Measurements from ENCODE around the gene SRRM2.

SRRM2 gene

GRCh38 chr16:2810651-2811050 lies 58.2 kb downstream of the SRRM2 start:
- no peak overlapping the region for H3K4me3 ChIP-seq (ENCODE audit: low read depth, low read length)
- no peaks in the 10 kb centered on the region for H3K4me1 ChIP-seq
- no peak for DNase-seq
- peaks cover 12% of the 10 kb centered on the region for H3K27me3 ChIP-seq
- H3K36me3 ChIP-seq: no peaks in the 10 kb centered on the region
- no peaks in the 10 kb centered on the region for H3K9me3 ChIP-seq
- TF ChIP-seq CTCF (IDR thresholded peaks at IDR 0.05; ENCODE audit: low read depth, low read length): no peak

- H3K36me3 ChIP-seq: no peaks in the 10 kb centered on the region
- H3K4me3 ChIP-seq (ENCODE audit: low read depth, low read length): no peak overlapping the region
- DNase-seq: no peak
- TF ChIP-seq CTCF (IDR thresholded peaks at IDR 0.05; ENCODE audit: low read depth, low read length): no peak
- H3K27me3 ChIP-seq: peaks cover 12% of the 10 kb centered on the region
- H3K9me3 ChIP-seq: no peaks in the 10 kb centered on the region
- H3K4me1 ChIP-seq: no peaks in the 10 kb centered on the region
These were observed 59.4 kb downstream of the SRRM2 start for GRCh38 chr16:2811703-2812471.

- no peaks in the 10 kb centered on the region for H3K4me1 ChIP-seq
- DNase-seq: no peak
- H3K27me3 ChIP-seq: peaks cover 11% of the 10 kb centered on the region
- H3K9me3 ChIP-seq: no peaks in the 10 kb centered on the region
- no peaks in the 10 kb centered on the region for H3K36me3 ChIP-seq
- TF ChIP-seq CTCF (IDR thresholded peaks at IDR 0.05; ENCODE audit: low read depth, low read length): no peak
- H3K4me3 ChIP-seq (ENCODE audit: low read depth, low read length): no peak overlapping the region
These were observed 61.4 kb downstream of the SRRM2 start for GRCh38 chr16:2813771-2814221.

- Histone ChIP-seq H3K36me3 (no peaks in the 10 kb centered on the region), H3K9me3 (no peaks in the 10 kb centered on the region), H3K4me1 (no peaks in the 10 kb centered on the region), H3K27me3 (peaks cover 7% of the 10 kb centered on the region), H3K4me3 (ENCODE audit: low read depth, low read length) (no peak overlapping the region)
- DNase-seq: no peak
- no peak for TF ChIP-seq CTCF (IDR thresholded peaks at IDR 0.05; ENCODE audit: low read depth, low read length)
These were observed 62.3 kb downstream of the SRRM2 start for GRCh38 chr16:2814551-2815298.

DNA sequence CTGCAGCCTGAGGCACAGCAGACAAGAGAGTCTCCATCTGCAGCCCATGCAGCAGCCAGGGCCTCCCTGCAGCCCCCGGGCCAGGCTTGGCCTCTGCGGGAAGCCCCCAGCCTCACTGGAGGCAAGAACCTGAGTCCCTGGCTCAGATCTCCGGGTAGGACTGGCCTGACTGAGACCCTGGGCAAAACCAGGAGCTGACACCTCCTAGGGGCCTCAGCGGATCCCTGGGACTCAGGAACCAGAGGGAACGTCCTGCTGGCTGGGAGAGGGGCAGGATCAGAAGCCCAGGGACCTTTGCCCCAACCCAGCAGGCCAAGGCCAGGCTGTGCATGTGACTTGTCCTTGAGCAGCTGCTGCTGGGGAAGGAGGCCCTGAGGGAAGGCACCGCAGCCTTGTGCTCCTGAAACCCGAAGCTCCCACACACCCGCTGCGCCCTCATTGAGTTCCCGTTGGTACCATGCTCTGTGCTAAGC lies 62.9 kb downstream of the SRRM2 start:
- no peaks in the 10 kb centered on the region for H3K9me3 ChIP-seq
- DNase-seq: no peak
- TF ChIP-seq CTCF (IDR thresholded peaks at IDR 0.05; ENCODE audit: low read depth, low read length): no peak
- H3K4me3 ChIP-seq (ENCODE audit: low read depth, low read length): no peak overlapping the region
- H3K4me1 ChIP-seq: no peaks in the 10 kb centered on the region
- H3K27me3 ChIP-seq: 0 out of 2 replicates have a peak, but pooled peaks cover 3% of the 10 kb centered on the region
- H3K36me3 ChIP-seq: no peaks in the 10 kb centered on the region
